NCI-H345 (cell line): ENCODE data around the gene PUDP.

ENCODE experiments used
- DNase-seq: peaks from one replicate; lab custom pipeline; 2025; lab: John Stamatoyannopoulos, UW

The PUDP gene

GRCh38 chrX:7146703-7147412 is 1.1 kb downstream of the PUDP start:
- no peak for DNase-seq

GRCh38 chrX:7146020-7146702 is 1.8 kb downstream of the PUDP start:
- DNase-seq = no peak

- DNase-seq = no peak
Observed at GRCh38 chrX:7145454-7145853, 2.5 kb downstream of the PUDP start.

GRCh38 chrX:7143941-7144525 is 3.9 kb downstream of the PUDP start:
- DNase-seq = no peak

- no peak for DNase-seq
Observed at GRCh38 chrX:7143076-7143475, 4.9 kb downstream of the PUDP start.

- DNase-seq = no peak
Observed at GRCh38 chrX:7139202-7140081, 8.5 kb downstream of the PUDP start.

- no peak for DNase-seq
Observed at GRCh38 chrX:7134981-7135380, 13.0 kb downstream of the PUDP start.

GRCh38 chrX:7133050-7133440 is 14.9 kb downstream of the PUDP start:
- no peak for DNase-seq

GRCh38 chrX:7132335-7133049 is 15.5 kb downstream of the PUDP start:
- no peak for DNase-seq

GRCh38 chrX:7131621-7132020 is 16.3 kb downstream of the PUDP start:
- no peak for DNase-seq

- no peak for DNase-seq
Observed at GRCh38 chrX:7127056-7127455, 20.9 kb downstream of the PUDP start.

- no peak for DNase-seq
Observed at GRCh38 chrX:7120878-7121219, 27.1 kb downstream of the PUDP start.

- DNase-seq = peak; percentile 60
Observed at GRCh38 chrX:7119950-7120877, 27.7 kb downstream of the PUDP start.

- no peak for DNase-seq
Observed at GRCh38 chrX:7117587-7117986, 30.4 kb downstream of the PUDP start.

- no peak for DNase-seq
Observed at GRCh38 chrX:7116081-7116480, 31.9 kb downstream of the PUDP start.

- no peak for DNase-seq
Observed at GRCh38 chrX:7115557-7115956, 32.4 kb downstream of the PUDP start.

- no peak for DNase-seq
Observed at GRCh38 chrX:7112071-7112470, 35.9 kb downstream of the PUDP start.

- no peak for DNase-seq
Observed at GRCh38 chrX:7111518-7111917, 36.4 kb downstream of the PUDP start.

GRCh38 chrX:7110821-7111276 is 37.1 kb downstream of the PUDP start:
- DNase-seq = no peak
